ENCODE measurements around the gene ZNF48. TPM values are rescaled to one million over a fixed set of nuclear protein-coding genes. Genes with fewer than 3 reads are reported as not detected.

ZNF48 gene
- total RNA-seq, 4 donors from 2014 or later, result 5.5 to 7.5 (median 7.3) TPM

- no peaks in the 10 kb centered on the region for H3K9me3 ChIP-seq
- H3K4me1 ChIP-seq, result peaks cover 0 to 14% (median 0%) of the 10 kb centered on the region in 4 donors
- H3K27ac ChIP-seq, result no peak overlapping the region
- TF ChIP-seq POLR2A (IDR thresholded peaks at IDR 0.05) (no peak), CTCF (IDR thresholded peaks at IDR 0.05) (no peak), EP300 (IDR thresholded peaks at IDR 0.05) (no peak)
- H3K27me3 ChIP-seq, result no peaks in the 10 kb centered on the region
- H3K36me3 ChIP-seq, result peaks cover 0 to 51% (median 13%) of the 10 kb centered on the region in 3 donors
- WGBS, 2 donors, result 73 to 79% methylated on average over 5 of the region's 5 CpGs
- no peak for DNase-seq (ENCODE audit: low spot score in 2 of 2)
- H3K4me3 ChIP-seq, result no peak overlapping the region
Observed at GRCh38 chr16:30421010-30421409, 25.8 kb downstream of the ZNF48 start.

DNA sequence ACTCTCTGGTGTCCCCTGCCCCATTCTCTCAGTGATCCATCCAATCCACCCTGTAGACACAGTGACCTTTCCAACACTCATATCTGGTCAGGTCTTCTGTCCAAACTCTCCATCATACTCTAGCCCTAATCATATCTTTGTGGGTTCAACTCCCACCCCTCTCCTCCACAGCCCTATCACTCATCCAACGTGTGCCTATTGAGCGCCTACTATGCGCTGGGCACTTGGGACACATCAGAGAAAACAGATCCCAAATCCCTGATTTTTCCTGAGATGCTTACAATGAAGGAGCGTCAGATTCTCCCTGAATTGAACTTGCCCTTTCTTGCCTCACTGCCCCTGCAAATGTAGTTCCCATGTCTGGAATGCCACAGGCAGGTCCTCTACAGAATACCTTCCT lies 32.8 kb downstream of the ZNF48 start:
- no peak for DNase-seq (ENCODE audit: low spot score in 2 of 2)
- Histone ChIP-seq H3K27ac (no peak overlapping the region), H3K9me3 (no peaks in the 10 kb centered on the region), H3K4me3 (no peak overlapping the region), H3K36me3 (peaks cover 0 to 42% (median 9%) of the 10 kb centered on the region in 3 donors), H3K27me3 (no peaks in the 10 kb centered on the region), H3K4me1 (peaks cover 0 to 25% (median 10%) of the 10 kb centered on the region in 4 donors)
- WGBS, 2 donors, result 92 to 94% methylated on average over 4 of the region's 4 CpGs
- TF ChIP-seq POLR2A (IDR thresholded peaks at IDR 0.05) (no peak), CTCF (IDR thresholded peaks at IDR 0.05) (no peak), EP300 (IDR thresholded peaks at IDR 0.05) (no peak)

DNA sequence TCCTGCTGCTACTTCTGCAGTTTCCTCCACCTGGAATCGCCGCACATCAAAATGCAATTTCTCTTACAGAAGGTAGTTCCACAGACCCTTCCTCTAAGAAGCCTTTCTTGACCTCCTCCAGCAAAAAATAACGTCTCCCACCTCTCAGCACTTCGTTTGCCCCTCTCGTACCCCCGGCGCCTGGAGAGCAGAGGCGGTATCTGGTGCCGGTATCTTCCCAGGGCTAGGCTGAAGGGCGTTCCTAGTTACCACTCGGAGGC lies 34.1 kb downstream of the ZNF48 start:
- H3K4me3 ChIP-seq, result peak overlapping the region; percentile 48 to 82 (median 66)
- H3K9me3 ChIP-seq, result no peaks in the 10 kb centered on the region
- DNase-seq (ENCODE audit: low spot score in 2 of 2), result no peak
- peak overlapping the region in 3 of 4 donors; percentile 70 to 86 (median 81) for H3K27ac ChIP-seq
- TF ChIP-seq POLR2A (IDR thresholded peaks at IDR 0.05) (no peak), EP300 (IDR thresholded peaks at IDR 0.05) (no peak), CTCF (IDR thresholded peaks at IDR 0.05) (no peak)
- H3K36me3 ChIP-seq, result peaks cover 0 to 29% (median 0%) of the 10 kb centered on the region in 3 donors
- WGBS, 2 donors, result 3 to 4% methylated on average over 11 of the region's 11 CpGs
- no peaks in the 10 kb centered on the region for H3K27me3 ChIP-seq
- peaks cover 0 to 25% (median 10%) of the 10 kb centered on the region in 4 donors for H3K4me1 ChIP-seq

DNA sequence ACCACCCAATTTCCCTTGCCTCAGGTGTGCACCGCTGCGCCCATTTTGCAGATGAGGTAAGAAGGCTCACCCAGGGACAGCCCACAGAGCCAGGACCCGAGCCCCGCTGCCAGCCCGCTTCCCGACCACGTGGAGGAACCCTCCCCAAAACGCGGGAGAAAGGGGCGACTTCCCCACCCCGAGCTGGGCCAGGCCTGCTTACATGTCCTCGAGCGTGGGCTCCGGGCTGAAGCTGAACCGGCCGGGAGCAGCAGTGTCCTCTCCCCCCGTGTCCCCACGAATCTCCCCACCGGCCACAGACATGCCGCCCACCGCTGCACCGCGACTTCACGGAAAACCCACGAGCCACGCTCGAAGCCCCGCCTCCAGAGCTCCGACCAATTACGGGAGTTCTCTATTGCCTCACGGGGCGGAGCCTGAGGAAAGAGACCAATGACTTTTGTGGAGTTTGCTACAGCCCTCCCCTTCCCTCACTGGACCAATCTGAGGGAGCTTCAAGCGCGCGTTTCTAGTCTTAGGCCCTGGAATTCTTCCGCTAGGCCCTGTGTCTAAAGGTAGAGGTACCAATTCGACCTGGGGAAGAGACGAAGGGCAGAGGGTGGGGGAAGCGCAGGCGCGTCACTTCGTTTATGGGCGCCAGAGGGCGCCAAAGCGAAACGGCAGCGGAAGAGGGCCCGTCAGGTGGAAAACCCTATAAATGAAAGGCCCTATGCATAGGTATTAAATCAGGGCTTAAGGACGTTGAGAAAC lies 34.6 kb downstream of the ZNF48 start, which contains the start of gene DCTPP1:
DCTPP1 (minus strand) TSS at position 353 of the 750 bp plus-strand sequence; CDS start at position 303, 50 bp downstream.
- TF ChIP-seq POLR2A (IDR thresholded peaks at IDR 0.05) (peak in 1 of 2 donors; percentile 52), CTCF (IDR thresholded peaks at IDR 0.05) (peak; percentile 59 to 86 (median 72)), EP300 (IDR thresholded peaks at IDR 0.05) (peak in 1 of 2 donors; percentile 82)
- Histone ChIP-seq H3K4me3 (peak within 1 kb of the TSS; percentile 48 to 82 (median 66)), H3K27ac (peak within 1 kb of the TSS in 3 of 4 donors; percentile 70 to 86 (median 81)), H3K9me3 (no peaks in the 10 kb centered on the region), H3K36me3 (peaks cover 0 to 24% (median 0%) of the 10 kb centered on the region in 3 donors), H3K4me1 (peaks cover 0 to 25% (median 10%) of the 10 kb centered on the region in 4 donors), H3K27me3 (no peaks in the 10 kb centered on the region)
- peak; percentile 93 to 95 for DNase-seq (ENCODE audit: low spot score in 2 of 2)
- 1% methylated on average over 29 to 49 of the region's 49 CpGs for WGBS, 2 donors

DNA sequence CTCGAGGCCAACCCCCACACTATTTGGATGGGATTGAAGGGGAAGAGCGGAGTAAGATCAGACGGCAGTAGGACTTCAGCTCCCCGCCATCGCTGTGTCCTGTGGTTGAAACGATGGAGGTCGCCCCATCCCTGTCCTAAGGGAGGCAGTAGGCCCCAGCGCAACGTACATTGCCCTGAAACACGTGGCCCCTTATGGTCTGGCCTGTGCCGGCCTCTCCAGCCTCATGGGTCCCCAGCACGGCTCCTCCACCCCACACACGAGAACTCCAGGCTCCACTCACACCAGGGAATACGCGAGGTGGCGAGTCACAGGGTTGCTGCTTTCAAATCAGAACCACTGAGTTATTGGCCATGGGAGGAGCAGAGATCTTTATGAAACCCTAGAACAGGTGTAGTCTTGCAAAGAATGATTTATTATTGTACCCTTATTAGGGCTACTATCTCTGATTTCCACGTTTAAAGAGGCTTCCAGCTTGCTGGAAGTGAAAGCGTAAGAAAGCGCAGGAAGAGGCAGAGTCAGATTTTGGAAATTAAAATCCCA lies 35.3 kb downstream of the ZNF48 start:
- Histone ChIP-seq H3K4me1 (peaks cover 0 to 25% (median 10%) of the 10 kb centered on the region in 4 donors), H3K27ac (peak overlapping the region in 3 of 4 donors; percentile 70 to 86 (median 81)), H3K36me3 (peaks cover 0 to 20% (median 0%) of the 10 kb centered on the region in 3 donors), H3K9me3 (no peaks in the 10 kb centered on the region), H3K27me3 (no peaks in the 10 kb centered on the region), H3K4me3 (peak overlapping the region; percentile 48 to 82 (median 66))
- WGBS, 2 donors, result 49 to 54% methylated on average over 18 to 19 of the region's 19 CpGs
- no peak for DNase-seq (ENCODE audit: low spot score in 2 of 2)
- peak in 3 of 5 experiments; percentile 5 to 23 (median 11) for TF ChIP-seq CTCF (IDR thresholded peaks at IDR 0.05)
- no peak for TF ChIP-seq EP300 (IDR thresholded peaks at IDR 0.05)

Measured in tibial nerve (tissue), 4 donors.